ENCODE results near the gene MGRN1. TPM values are rescaled to one million over a fixed set of nuclear protein-coding genes. Genes with fewer than 3 reads are reported as not detected.
A peak's percentile ranks its signal among the peaks of the same experiment; 100 is the strongest.

MGRN1 gene
- total and polyA plus RNA-seq, 2 of the 13 experiments (the other 11 are each of a cell fraction or from before 2014, with no cell fraction given), result 11.9 to 12.6 TPM

DNA sequence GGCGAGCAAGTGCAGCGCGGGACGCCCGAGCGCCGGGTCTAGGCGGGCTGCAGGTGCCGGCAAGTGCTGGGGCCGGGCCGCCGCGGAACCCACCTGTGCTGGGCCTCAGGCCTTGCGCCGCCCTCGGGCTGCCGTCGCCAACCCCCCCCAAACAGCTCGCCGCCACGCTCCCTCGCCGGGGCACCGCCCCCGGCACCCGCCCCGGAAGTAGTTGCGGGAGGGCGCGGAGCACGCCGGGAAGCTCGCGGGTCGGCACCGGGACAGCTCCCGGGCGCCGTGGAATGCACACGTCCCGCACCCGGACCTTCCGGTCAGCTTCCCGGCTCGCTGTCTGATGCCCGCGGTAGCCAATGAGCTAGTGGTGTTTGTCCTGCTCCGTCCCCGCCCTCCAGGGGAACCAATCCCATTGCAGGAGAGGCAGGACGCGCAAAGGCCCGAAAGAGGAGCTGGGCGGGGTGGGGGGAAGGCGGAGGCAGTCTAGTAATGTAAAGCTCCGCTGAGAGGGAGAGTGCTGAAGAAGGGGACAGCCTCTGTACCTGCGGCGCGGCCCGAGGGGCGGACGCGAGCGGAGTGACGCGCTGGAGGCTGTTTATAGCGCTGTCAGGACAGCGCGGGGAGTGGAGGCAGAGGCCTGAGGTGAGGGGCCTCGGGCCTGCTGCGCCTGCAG is 109.6 kb downstream of the MGRN1 start, which contains the start of the genes ANKS3 and DNAAF8 (continued):
- TF ChIP-seq EP300 (IDR thresholded peaks at IDR 0.05; ENCODE audit: low read depth in 2 of 2, low read length in 2 of 2) (no peak), EP300 (CRISPR knock-in tag; IDR thresholded peaks at IDR 0.05; ENCODE audit: borderline replicate concordance) (no peak; the same call in 1 of the 2 replicates), HDAC6 (IDR thresholded peaks at IDR 0.05; ENCODE audit: low read depth, low read length) (no peak), KDM3A (CRISPR knock-in tag; IDR thresholded peaks at IDR 0.05; ENCODE audit: low read depth) (no peak), ZKSCAN1 (IDR thresholded peaks at IDR 0.05; ENCODE audit: low read length) (no peak), ZSCAN22 (CRISPR knock-in tag; IDR thresholded peaks at IDR 0.05) (no peak), SP1 (IDR thresholded peaks at IDR 0.05) (no peak), SP1 (CRISPR knock-in tag; IDR thresholded peaks at IDR 0.05) (peak; percentile 84), HCFC1 (IDR thresholded peaks at IDR 0.05; ENCODE audit: low read depth, low read length) (peak; percentile 70), ZNF850 (CRISPR knock-in tag; conservative IDR thresholded peaks at IDR 0.05) (no peak), TGIF2 (CRISPR knock-in tag; IDR thresholded peaks at IDR 0.05) (peak; percentile 18), PHF5A (CRISPR knock-in tag; IDR thresholded peaks at IDR 0.05; ENCODE audit: low read depth, unreplicated experiment) (peak; percentile 75), ZNF367 (CRISPR knock-in tag; IDR thresholded peaks at IDR 0.05; ENCODE audit: borderline replicate concordance) (0 out of 2 replicates have a peak, but pooled peaks have one; percentile 48), IKZF1 (IDR thresholded peaks at IDR 0.05) (no peak), FOSL1 (CRISPR knock-in tag; IDR thresholded peaks at IDR 0.05; ENCODE audit: borderline replicate concordance) (0 out of 2 replicates have a peak, but pooled peaks have one; percentile 21), ZNF652 (CRISPR knock-in tag; IDR thresholded peaks at IDR 0.05; ENCODE audit: borderline replicate concordance, low read depth) (no peak), POLR2AphosphoS2 (IDR thresholded peaks at IDR 0.05; ENCODE audit: low read depth, low read length) (no peak), HNRNPK (IDR thresholded peaks at IDR 0.05; ENCODE audit: low read depth, low read length, poor library complexity, severe bottlenecking) (peak; percentile 9), RBAK (CRISPR knock-in tag; IDR thresholded peaks at IDR 0.05) (no peak)
- TF ChIP-seq, protein P1, sequence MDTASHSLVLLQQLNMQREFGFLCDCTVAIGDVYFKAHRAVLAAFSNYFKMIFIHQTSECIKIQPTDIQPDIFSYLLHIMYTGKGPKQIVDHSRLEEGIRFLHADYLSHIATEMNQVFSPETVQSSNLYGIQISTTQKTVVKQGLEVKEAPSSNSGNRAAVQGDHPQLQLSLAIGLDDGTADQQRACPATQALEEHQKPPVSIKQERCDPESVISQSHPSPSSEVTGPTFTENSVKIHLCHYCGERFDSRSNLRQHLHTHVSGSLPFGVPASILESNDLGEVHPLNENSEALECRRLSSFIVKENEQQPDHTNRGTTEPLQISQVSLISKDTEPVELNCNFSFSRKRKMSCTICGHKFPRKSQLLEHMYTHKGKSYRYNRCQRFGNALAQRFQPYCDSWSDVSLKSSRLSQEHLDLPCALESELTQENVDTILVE (CRISPR knock-in tag; IDR thresholded peaks at IDR 0.05), result peak; percentile 100
- TF ChIP-seq, protein P2, sequence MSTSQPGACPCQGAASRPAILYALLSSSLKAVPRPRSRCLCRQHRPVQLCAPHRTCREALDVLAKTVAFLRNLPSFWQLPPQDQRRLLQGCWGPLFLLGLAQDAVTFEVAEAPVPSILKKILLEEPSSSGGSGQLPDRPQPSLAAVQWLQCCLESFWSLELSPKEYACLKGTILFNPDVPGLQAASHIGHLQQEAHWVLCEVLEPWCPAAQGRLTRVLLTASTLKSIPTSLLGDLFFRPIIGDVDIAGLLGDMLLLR (CRISPR knock-in tag; IDR thresholded peaks at IDR 0.05), result peak; percentile 96
- TF ChIP-seq, protein P3, sequence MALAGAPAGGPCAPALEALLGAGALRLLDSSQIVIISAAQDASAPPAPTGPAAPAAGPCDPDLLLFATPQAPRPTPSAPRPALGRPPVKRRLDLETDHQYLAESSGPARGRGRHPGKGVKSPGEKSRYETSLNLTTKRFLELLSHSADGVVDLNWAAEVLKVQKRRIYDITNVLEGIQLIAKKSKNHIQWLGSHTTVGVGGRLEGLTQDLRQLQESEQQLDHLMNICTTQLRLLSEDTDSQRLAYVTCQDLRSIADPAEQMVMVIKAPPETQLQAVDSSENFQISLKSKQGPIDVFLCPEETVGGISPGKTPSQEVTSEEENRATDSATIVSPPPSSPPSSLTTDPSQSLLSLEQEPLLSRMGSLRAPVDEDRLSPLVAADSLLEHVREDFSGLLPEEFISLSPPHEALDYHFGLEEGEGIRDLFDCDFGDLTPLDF (CRISPR knock-in tag; IDR thresholded peaks at IDR 0.05), result peak; percentile 88
- TF ChIP-seq, protein P4, sequence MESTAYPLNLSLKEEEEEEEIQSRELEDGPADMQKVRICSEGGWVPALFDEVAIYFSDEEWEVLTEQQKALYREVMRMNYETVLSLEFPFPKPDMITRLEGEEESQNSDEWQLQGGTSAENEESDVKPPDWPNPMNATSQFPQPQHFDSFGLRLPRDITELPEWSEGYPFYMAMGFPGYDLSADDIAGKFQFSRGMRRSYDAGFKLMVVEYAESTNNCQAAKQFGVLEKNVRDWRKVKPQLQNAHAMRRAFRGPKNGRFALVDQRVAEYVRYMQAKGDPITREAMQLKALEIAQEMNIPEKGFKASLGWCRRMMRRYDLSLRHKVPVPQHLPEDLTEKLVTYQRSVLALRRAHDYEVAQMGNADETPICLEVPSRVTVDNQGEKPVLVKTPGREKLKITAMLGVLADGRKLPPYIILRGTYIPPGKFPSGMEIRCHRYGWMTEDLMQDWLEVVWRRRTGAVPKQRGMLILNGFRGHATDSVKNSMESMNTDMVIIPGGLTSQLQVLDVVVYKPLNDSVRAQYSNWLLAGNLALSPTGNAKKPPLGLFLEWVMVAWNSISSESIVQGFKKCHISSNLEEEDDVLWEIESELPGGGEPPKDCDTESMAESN (CRISPR knock-in tag; conservative IDR thresholded peaks at IDR 0.05), result peak; percentile 71; the same call in 1 of the 2 replicates
- TF ChIP-seq, protein P5, sequence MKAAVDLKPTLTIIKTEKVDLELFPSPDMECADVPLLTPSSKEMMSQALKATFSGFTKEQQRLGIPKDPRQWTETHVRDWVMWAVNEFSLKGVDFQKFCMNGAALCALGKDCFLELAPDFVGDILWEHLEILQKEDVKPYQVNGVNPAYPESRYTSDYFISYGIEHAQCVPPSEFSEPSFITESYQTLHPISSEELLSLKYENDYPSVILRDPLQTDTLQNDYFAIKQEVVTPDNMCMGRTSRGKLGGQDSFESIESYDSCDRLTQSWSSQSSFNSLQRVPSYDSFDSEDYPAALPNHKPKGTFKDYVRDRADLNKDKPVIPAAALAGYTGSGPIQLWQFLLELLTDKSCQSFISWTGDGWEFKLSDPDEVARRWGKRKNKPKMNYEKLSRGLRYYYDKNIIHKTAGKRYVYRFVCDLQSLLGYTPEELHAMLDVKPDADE (CRISPR knock-in tag; IDR thresholded peaks at IDR 0.05), result peak; percentile 86; the same call in 1 of the 2 replicates
- TF ChIP-seq, protein P6, sequence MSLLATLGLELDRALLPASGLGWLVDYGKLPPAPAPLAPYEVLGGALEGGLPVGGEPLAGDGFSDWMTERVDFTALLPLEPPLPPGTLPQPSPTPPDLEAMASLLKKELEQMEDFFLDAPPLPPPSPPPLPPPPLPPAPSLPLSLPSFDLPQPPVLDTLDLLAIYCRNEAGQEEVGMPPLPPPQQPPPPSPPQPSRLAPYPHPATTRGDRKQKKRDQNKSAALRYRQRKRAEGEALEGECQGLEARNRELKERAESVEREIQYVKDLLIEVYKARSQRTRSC (CRISPR knock-in tag; IDR thresholded peaks at IDR 0.05; ENCODE audit: low read depth), result no peak

Data from HepG2 (cell line).